ELR (cell line): ENCODE results near the gene C1GALT1.
A peak's percentile ranks its signal among the peaks of the same experiment; 100 is the strongest.

Experiments
- DNase-seq: peaks from one replicate; pipeline ENCODE4 v3.0.0-alpha.2; 2015; ENCODE audit warnings: low read depth

Gene C1GALT1

GRCh38 chr7:7201578-7202374 lies 19.4 kb downstream of the C1GALT1 start:
- DNase-seq, result no peak

GRCh38 chr7:7202375-7202720 lies 20.0 kb downstream of the C1GALT1 start:
- DNase-seq, result no peak

GRCh38 chr7:7203813-7204575 lies 21.6 kb downstream of the C1GALT1 start:
- no peak for DNase-seq

- peak; percentile 73 for DNase-seq
Measured at GRCh38 chr7:7207876-7208275, 25.5 kb downstream of the C1GALT1 start.

GRCh38 chr7:7208520-7208919 lies 26.2 kb downstream of the C1GALT1 start:
- DNase-seq, result no peak

- DNase-seq, result no peak
Measured at GRCh38 chr7:7209412-7210050, 27.2 kb downstream of the C1GALT1 start.

- no peak for DNase-seq
Measured at GRCh38 chr7:7210475-7211237, 28.3 kb downstream of the C1GALT1 start.

GRCh38 chr7:7212612-7213011 lies 30.3 kb downstream of the C1GALT1 start:
- no peak for DNase-seq

- DNase-seq, result no peak
Measured at GRCh38 chr7:7214398-7215347, 32.3 kb downstream of the C1GALT1 start.

GRCh38 chr7:7216279-7216678 lies 33.9 kb downstream of the C1GALT1 start:
- DNase-seq, result no peak

GRCh38 chr7:7219216-7219615 lies 36.9 kb downstream of the C1GALT1 start:
- DNase-seq, result peak; percentile 22

GRCh38 chr7:7220821-7221220 lies 38.5 kb downstream of the C1GALT1 start:
- DNase-seq, result no peak

GRCh38 chr7:7221599-7222038 lies 39.3 kb downstream of the C1GALT1 start:
- DNase-seq, result peak; percentile 83

GRCh38 chr7:7223250-7223649 lies 40.9 kb downstream of the C1GALT1 start:
- no peak for DNase-seq

GRCh38 chr7:7226407-7226806 lies 44.1 kb downstream of the C1GALT1 start:
- DNase-seq, result no peak

GRCh38 chr7:7228472-7228871 lies 46.1 kb downstream of the C1GALT1 start:
- peak; percentile 10 for DNase-seq

GRCh38 chr7:7228967-7229366 lies 46.6 kb downstream of the C1GALT1 start:
- DNase-seq, result no peak

GRCh38 chr7:7231000-7231399 lies 48.7 kb downstream of the C1GALT1 start:
- DNase-seq, result no peak

- DNase-seq, result no peak
Measured at GRCh38 chr7:7231865-7232264, 49.5 kb downstream of the C1GALT1 start.

GRCh38 chr7:7235347-7235746 lies 53.0 kb downstream of the C1GALT1 start:
- DNase-seq, result no peak

GRCh38 chr7:7236041-7236440 lies 53.7 kb downstream of the C1GALT1 start:
- no peak for DNase-seq
